K562 (cell line): Measurements from ENCODE around the gene APLF. TPM values are rescaled to one million over a fixed set of nuclear protein-coding genes. Genes with fewer than 3 reads are reported as not detected.
A peak's percentile ranks its signal among the peaks of the same experiment; 100 is the strongest.

Experiments
- ATF7 ChIP-seq: fragments of 450-650 bp; IDR thresholded peaks from 2 replicates; pipeline ENCODE4 v1.7.1; 2014; ENCODE audit warnings: mild to moderate bottlenecking, moderate library complexity
- E2F8 ChIP-seq: fragments of 450-650 bp; IDR thresholded peaks from 2 replicates; pipeline ENCODE4 v1.7.1; 2018; ENCODE audit warnings: mild to moderate bottlenecking, low read depth; ENCODE audit not compliant: partially characterized antibody
- MXD1 ChIP-seq: fragments of 250-450 bp; sonication (Bioruptor Pico); IDR thresholded peaks from 2 replicates; pipeline ENCODE4 v1.8.0; 2021; ENCODE audit warnings: borderline replicate concordance, mild to moderate bottlenecking, moderate library complexity; ENCODE audit not compliant: poor library complexity, severe bottlenecking
- PHB2 ChIP-seq: fragments of 450-650 bp; IDR thresholded peaks from 2 replicates; pipeline ENCODE4 v1.6.1; 2017; ENCODE audit warnings: low read depth
- RNF2 ChIP-seq: sonication (generic); IDR thresholded peaks from 2 replicates; pipeline ENCODE4 v1.6.1; 2016
- SMARCC2 ChIP-seq: fragments of 450-650 bp; IDR thresholded peaks from 2 replicates; pipeline ENCODE4 v1.6.1; 2017; ENCODE audit warnings: antibody characterized with exemption, moderate library complexity, mild to moderate bottlenecking, low read depth
- SMARCE1 ChIP-seq: fragments of 450-650 bp; IDR thresholded peaks from 2 replicates; pipeline ENCODE4 v1.7.1; 2016; ENCODE audit warnings: mild to moderate bottlenecking
- ZNF318 ChIP-seq, 2 experiments: fragments of 450-650 bp; IDR thresholded peaks; 2 replicates each; pipeline ENCODE4 v1.6.1; 2016; ENCODE audit warnings: mild to moderate bottlenecking in 2 of 2, borderline replicate concordance in 1 of 2, low read depth in 1 of 2, moderate library complexity in 1 of 2
- ZNF592 ChIP-seq: fragments of 450-650 bp; IDR thresholded peaks from 2 replicates; pipeline ENCODE4 v1.6.1; 2017; ENCODE audit warnings: antibody characterized with exemption, mild to moderate bottlenecking
- polyA plus RNA-seq, 8 experiments: library from polyadenylated mRNA; depleted of rRNA in 4 of 8; stranded (reverse) in 5 of 8; unstranded in 3 of 8; fragments of >200 nt; fragmentation: Nextera tagmentation in 2 of 8; fragmentation: Illumina TruSeq in 1 of 8; extraction: Ambion mirVana in 2 of 8; extraction: Trizol in 1 of 8; gene quantifications; 2 replicates each; pipeline versions ENCODE4 v1.2.1 to v1.2.3, GENCODE V29; 2011 to 2014; ENCODE audit warnings: inconsistent platforms in 1 of 8, missing spikeins in 1 of 8
- total RNA-seq, 7 experiments: library from RNA; depleted of rRNA in 6 of 7; stranded (reverse); fragments of >200 nt in 6 of 7; fragmentation: Illumina TruSeq in 2 of 7; extraction: Trizol in 2 of 7; gene quantifications; 2 replicates each; pipeline versions ENCODE4 v1.2.1 to v1.2.3, GENCODE V29; 2011 to 2021; ENCODE audit warnings: low replicate concordance in 1 of 7

Gene APLF
- total and polyA plus RNA-seq, 9 of the 15 experiments (the other 6 are each of a cell fraction or from before 2014, with no cell fraction given): 0.07 to 1.1 (median 0.71) TPM

GRCh38 chr2:68423966-68424650, 43.3 kb upstream of the APLF start (continued):
- TF ChIP-seq E2F8 (no peak), MXD1 (CRISPR knock-in tag) (no peak), ATF7 (0 out of 2 replicates have a peak, but pooled peaks have one; percentile 43), SMARCC2 (peak; percentile 56; the same call in 1 of the 2 replicates), PHB2 (no peak), ZNF318 (IDR thresholded peaks at IDR 0.05; ENCODE audit: borderline replicate concordance in 1 of 2, low read depth in 1 of 2) (peak in 1 of 2 experiments; percentile 52; a peak in 1 of 4 replicates), SMARCE1 (peak; percentile 95; the same call in 1 of the 2 replicates), RNF2 (peak; percentile 33; the same call in 1 of the 2 replicates), ZNF592 (no peak)
